Kidney (tissue), 14 donors: ENCODE data around the gene NTN4. TPM values are rescaled to one million over a fixed set of nuclear protein-coding genes. Genes with fewer than 3 reads are reported as not detected.
A peak's percentile ranks its signal among the peaks of the same experiment; 100 is the strongest.

Experiments used
- DNase-seq, 5 donors: peaks; one replicate each; pipeline ENCODE4 v3.0.0-alpha.2; 2013 to 2020
- FAIRE-seq: peaks from 2 replicates; lab custom pipeline; 2012; peaks lifted over from hg19 to GRCh38; lab: Jason Lieb, UNC
- H3K27ac ChIP-seq, 2 donors: one replicate each; pipeline ENCODE4 v1.7.0; 2013; ENCODE audit warnings: low read depth in 2 of 2, low read length in 2 of 2, inconsistent platforms in 1 of 2
- H3K27me3 ChIP-seq: one replicate; pipeline ENCODE4 v1.7.1; 2013; ENCODE audit warnings: low read length, inconsistent platforms; ENCODE audit not compliant: control insufficient read depth, insufficient read depth
- H3K36me3 ChIP-seq, 3 donors: one replicate each; pipeline versions ENCODE4 v1.7.0 to v1.7.1; 2013; ENCODE audit warnings: low read length in 3 of 3, control low read depth in 1 of 3, inconsistent platforms in 1 of 3; ENCODE audit not compliant: insufficient read depth in 3 of 3, control insufficient read depth in 2 of 3
- H3K4me1 ChIP-seq, 3 donors: one replicate each; pipeline versions ENCODE4 v1.7.0 to v1.7.1; 2013; ENCODE audit warnings: low read length in 3 of 3, inconsistent platforms in 1 of 3, low read depth in 1 of 3; ENCODE audit not compliant: control insufficient read depth in 2 of 3, insufficient read depth in 2 of 3
- H3K4me3 ChIP-seq, 3 donors: one replicate each; pipeline versions ENCODE4 v1.7.0 to v1.8.1; 2013; ENCODE audit warnings: low read length in 3 of 3, control low read depth in 1 of 3, inconsistent platforms in 1 of 3
- H3K9ac ChIP-seq, 3 donors: one replicate each; pipeline versions ENCODE4 v1.7.0 to v1.7.1; 2013; ENCODE audit warnings: low read length in 3 of 3, control low read depth in 1 of 3, inconsistent platforms in 1 of 3
- H3K9me3 ChIP-seq, 3 donors: one replicate each; pipeline versions ENCODE4 v1.7.0 to v1.7.1; 2013; ENCODE audit warnings: low read length in 3 of 3, control low read depth in 1 of 3, inconsistent platforms in 1 of 3; ENCODE audit not compliant: control insufficient read depth in 2 of 3, insufficient read depth in 1 of 3
- intact Hi-C: fragments of 100-400 bp; cut with DNase I; formaldehyde crosslinking; loops from one replicate; pipeline ENCODE4 v1.11.1; 2022
- polyA plus RNA-seq: library from polyadenylated mRNA; stranded (reverse); fragments of 350-450 nt; fragmentation: Illumina TruSeq; extraction: RNeasy Lipid Tissue Mini Kit (QIAGEN cat#74804); gene quantifications from one replicate; pipeline ENCODE4 v1.2.3, GENCODE V29; 2014; ENCODE audit warnings: low read depth, low replicate concordance; ENCODE audit not compliant: insufficient read depth
- total RNA-seq: library from RNA; stranded (reverse); fragmentation: NEBNext Ultra II Directional; extraction: Animal tissue kit (Norgen Biotek cat#: 25700); gene quantifications from one replicate; pipeline ENCODE4 v1.2.1, GENCODE V29; 2021
- TF ChIP-seq, protein P1 (sequence below): IDR thresholded peaks from 3 replicates; pipeline ENCODE4 v1.5.1; 2012; ENCODE audit warnings: mild to moderate bottlenecking, moderate library complexity, borderline replicate concordance; ENCODE audit not compliant: insufficient read depth; ENCODE audit errors: extremely low read depth
- donor health status: control.
- donor health status: control.
- donor health status: control.
- donor health status: control.
- donor health status: control.
- donor health status: DM: yes; HTN: yes; CAD: no.
- donor health status: Normal renal cell carcinoma (clear cell type).

Gene NTN4
- total and polyA plus RNA-seq, 2 donors from 2014 or later: 71.0 to 83.2 TPM

DNA sequence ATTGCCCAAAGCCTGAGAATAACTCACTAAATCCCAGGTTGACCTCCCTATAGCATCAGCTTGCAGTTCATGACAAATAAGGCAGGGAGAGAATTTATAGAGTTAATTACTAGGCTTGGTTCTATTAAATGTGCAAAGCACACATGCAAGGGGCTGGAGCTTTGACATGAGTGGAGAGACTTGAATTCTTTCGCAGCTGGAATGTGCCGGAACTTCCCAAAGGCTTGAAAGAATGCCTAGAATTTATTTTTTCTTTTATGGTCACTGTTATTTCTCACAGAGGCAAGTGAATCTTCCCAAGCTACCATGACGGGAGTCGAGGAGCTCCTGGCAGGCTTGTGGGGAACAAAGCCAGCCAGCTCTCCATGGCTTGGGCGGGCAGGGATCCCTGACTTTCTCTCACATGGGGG, 143.8 kb downstream of the NTN4 start:
- TF ChIP-seq, protein P1, sequence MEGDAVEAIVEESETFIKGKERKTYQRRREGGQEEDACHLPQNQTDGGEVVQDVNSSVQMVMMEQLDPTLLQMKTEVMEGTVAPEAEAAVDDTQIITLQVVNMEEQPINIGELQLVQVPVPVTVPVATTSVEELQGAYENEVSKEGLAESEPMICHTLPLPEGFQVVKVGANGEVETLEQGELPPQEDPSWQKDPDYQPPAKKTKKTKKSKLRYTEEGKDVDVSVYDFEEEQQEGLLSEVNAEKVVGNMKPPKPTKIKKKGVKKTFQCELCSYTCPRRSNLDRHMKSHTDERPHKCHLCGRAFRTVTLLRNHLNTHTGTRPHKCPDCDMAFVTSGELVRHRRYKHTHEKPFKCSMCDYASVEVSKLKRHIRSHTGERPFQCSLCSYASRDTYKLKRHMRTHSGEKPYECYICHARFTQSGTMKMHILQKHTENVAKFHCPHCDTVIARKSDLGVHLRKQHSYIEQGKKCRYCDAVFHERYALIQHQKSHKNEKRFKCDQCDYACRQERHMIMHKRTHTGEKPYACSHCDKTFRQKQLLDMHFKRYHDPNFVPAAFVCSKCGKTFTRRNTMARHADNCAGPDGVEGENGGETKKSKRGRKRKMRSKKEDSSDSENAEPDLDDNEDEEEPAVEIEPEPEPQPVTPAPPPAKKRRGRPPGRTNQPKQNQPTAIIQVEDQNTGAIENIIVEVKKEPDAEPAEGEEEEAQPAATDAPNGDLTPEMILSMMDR: no peak
- intact Hi-C loops: no loop called here
- DNase-seq: peak in 3 of 5 donors; percentile 70 to 91 (median 88)
- no peak for FAIRE-seq
- no peaks in the 10 kb centered on the region for H3K36me3 ChIP-seq
- H3K4me1 ChIP-seq: peaks cover 0 to 15% (median 5%) of the 10 kb centered on the region in 3 donors
- H3K9ac ChIP-seq: no peak overlapping the region
- H3K4me3 ChIP-seq: no peak overlapping the region
- H3K27ac ChIP-seq: peak overlapping the region; percentile 63 to 65
- H3K27me3 ChIP-seq: no peaks in the 10 kb centered on the region
- H3K9me3 ChIP-seq: no peaks in the 10 kb centered on the region

DNA sequence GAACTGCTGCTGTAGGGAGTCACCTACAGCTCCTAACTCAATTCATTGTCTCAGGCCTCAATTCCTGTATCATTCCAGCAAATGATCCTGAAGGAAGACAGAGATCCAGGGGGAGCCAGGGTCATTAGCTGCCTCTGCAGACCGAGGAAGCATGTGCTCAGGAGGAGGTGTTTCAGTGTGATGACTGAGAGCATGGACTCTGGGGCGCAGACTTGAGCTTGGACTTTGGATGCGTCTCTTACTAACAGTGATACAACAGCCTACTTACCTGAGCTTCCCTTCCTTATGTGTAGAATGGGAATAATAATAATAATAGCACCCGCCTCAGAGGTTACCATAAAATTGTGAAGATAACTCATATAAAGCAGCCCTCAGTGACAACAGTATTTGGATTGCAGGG, 147.3 kb downstream of the NTN4 start:
- DNase-seq (no peak), FAIRE-seq (no peak)
- Histone ChIP-seq H3K27ac (no peak overlapping the region), H3K27me3 (no peaks in the 10 kb centered on the region), H3K36me3 (no peaks in the 10 kb centered on the region), H3K9ac (no peak overlapping the region), H3K4me1 (peaks cover 0 to 9% (median 7%) of the 10 kb centered on the region in 3 donors), H3K9me3 (no peaks in the 10 kb centered on the region), H3K4me3 (no peak overlapping the region)
- TF ChIP-seq, protein P1: no peak
- intact Hi-C loops: no loop called here

DNA sequence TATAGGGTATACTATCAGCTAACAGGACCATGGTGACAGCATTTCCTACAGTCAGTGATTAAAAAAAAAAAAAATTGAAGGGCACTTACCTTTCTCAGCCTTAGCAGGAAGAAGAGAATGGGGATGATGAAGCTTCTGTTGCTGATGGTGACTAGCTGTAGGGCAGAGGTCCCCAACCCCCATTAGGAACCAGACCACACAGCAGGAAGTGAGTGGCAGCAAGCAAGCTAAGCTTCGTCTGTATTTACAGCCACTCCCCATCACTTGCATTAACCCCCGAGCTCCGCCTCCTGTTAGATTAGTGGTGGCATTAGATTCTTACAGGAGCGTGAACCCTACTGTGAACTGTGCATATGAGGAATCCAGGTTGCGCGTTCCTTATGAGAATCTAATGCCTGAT, 148.0 kb downstream of the NTN4 start:
- H3K36me3 ChIP-seq: no peaks in the 10 kb centered on the region
- FAIRE-seq (no peak), DNase-seq (no peak)
- H3K9me3 ChIP-seq: no peaks in the 10 kb centered on the region
- H3K27ac ChIP-seq: no peak overlapping the region
- no peaks in the 10 kb centered on the region for H3K27me3 ChIP-seq
- H3K9ac ChIP-seq: no peak overlapping the region
- H3K4me1 ChIP-seq: peaks cover 0 to 10% (median 7%) of the 10 kb centered on the region in 3 donors
- TF ChIP-seq, protein P1: no peak
- intact Hi-C loops: no loop called here
- no peak overlapping the region for H3K4me3 ChIP-seq
